ENCODE measurements around the gene SSR1.

SSR1 gene

GRCh38 chr6:7236306-7237209 is 76.4 kb downstream of the SSR1 start:
- no peak for DNase-seq

GRCh38 chr6:7235712-7236305 is 77.2 kb downstream of the SSR1 start:
- no peak for DNase-seq

GRCh38 chr6:7234547-7234946 is 78.5 kb downstream of the SSR1 start:
- DNase-seq = no peak

GRCh38 chr6:7232351-7232750 is 80.6 kb downstream of the SSR1 start:
- no peak for DNase-seq

- DNase-seq = no peak
Measured at GRCh38 chr6:7230956-7231713, 81.9 kb downstream of the SSR1 start.

GRCh38 chr6:7230327-7230691 is 82.7 kb downstream of the SSR1 start:
- no peak for DNase-seq

GRCh38 chr6:7229376-7230326 is 83.3 kb downstream of the SSR1 start:
- DNase-seq = no peak

GRCh38 chr6:7228662-7229375 is 84.2 kb downstream of the SSR1 start:
- no peak for DNase-seq

GRCh38 chr6:7224731-7225130 is 88.3 kb downstream of the SSR1 start:
- no peak for DNase-seq

GRCh38 chr6:7222197-7222596 is 90.8 kb downstream of the SSR1 start:
- no peak for DNase-seq

- no peak for DNase-seq
Measured at GRCh38 chr6:7219310-7219709, 93.7 kb downstream of the SSR1 start.

- DNase-seq = no peak
Measured at GRCh38 chr6:7218406-7218988, 94.5 kb downstream of the SSR1 start.

Data from retina (tissue), 1 donor.